Lower leg skin (tissue), 4 donors: ENCODE measurements around the gene CPD. TPM values are rescaled to one million over a fixed set of nuclear protein-coding genes. Genes with fewer than 3 reads are reported as not detected.

Experiments
- DNase-seq, 2 donors: peaks; one replicate each; pipeline ENCODE4 v3.0.0-alpha.2; 2019; ENCODE audit warnings: low spot score in 2 of 2
- H3K4me3 ChIP-seq: fragments of 200-600 bp; sonication (generic); 2 replicates; pipeline ENCODE4 v1.5.1; 2017; ENCODE audit warnings: mild to moderate bottlenecking, low read depth; ENCODE audit not compliant: poor library complexity, severe bottlenecking
- POLR2A ChIP-seq, 2 donors: fragments of 450-650 bp; IDR thresholded peaks; one replicate each; pipeline ENCODE4 v1.6.1; 2016 to 2017; ENCODE audit warnings: antibody characterized with exemption in 2 of 2, mild to moderate bottlenecking in 1 of 2, moderate library complexity in 1 of 2
- WGBS, 2 donors: methylation state at CpG; one replicate each; pipeline ENCODE4 v1.1.5; 2018; 5-methylcytosine and 5-hydroxymethylcytosine counted together
- intact Hi-C: fragments of 100-400 bp; cut with DNase I; formaldehyde crosslinking; loops from one replicate; pipeline ENCODE4 v1.15.0; 2023; ENCODE audit warnings: low total_unique reads
- total RNA-seq, 4 donors: library from RNA; depleted of rRNA; stranded (reverse); fragments of >200 nt; gene quantifications; one replicate each; pipeline ENCODE4 v1.1.0, GENCODE V29; 2016
- TF ChIP-seq, protein P1 (sequence below), 3 donors: fragments of 450-650 bp; IDR thresholded peaks; one replicate each; pipeline ENCODE4 v1.5.1; 2016; ENCODE audit warnings: antibody characterized with exemption in 3 of 3, mild to moderate bottlenecking in 3 of 3, moderate library complexity in 2 of 3

Gene CPD
- 10 to 100 TPM; 18.7 to 69.5 (median 48.5) TPM for total RNA-seq

DNA sequence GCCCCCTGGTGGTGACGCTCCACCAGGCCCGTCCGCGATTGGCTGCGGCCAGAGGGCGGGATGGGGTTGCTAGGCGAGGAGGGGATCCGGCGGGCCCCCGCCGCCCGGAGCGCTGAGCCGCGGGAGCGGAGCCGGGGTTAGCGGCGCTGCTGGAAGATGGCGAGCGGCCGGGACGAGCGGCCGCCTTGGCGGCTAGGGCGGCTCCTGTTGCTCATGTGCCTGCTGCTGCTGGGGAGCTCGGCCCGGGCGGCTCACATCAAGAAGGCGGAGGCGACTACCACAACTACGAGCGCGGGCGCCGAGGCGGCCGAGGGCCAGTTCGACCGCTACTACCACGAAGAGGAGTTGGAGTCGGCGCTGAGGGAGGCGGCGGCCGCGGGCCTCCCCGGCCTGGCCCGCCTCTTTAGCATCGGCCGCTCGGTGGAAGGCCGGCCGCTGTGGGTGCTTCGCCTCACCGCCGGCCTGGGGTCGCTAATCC lies at the start of gene CPD:
TSS of gene CPD (plus strand) at position 103 of the 478 bp plus-strand sequence. CDS start at position 157, 54 bp downstream.
- peak; percentile 97 to 100 for DNase-seq
- WGBS, 2 donors, result 0% methylated on average over 25 to 27 of the region's 59 CpGs
- H3K4me3 ChIP-seq, result peak within 1 kb of the TSS; percentile 85
- TF ChIP-seq, protein P1, sequence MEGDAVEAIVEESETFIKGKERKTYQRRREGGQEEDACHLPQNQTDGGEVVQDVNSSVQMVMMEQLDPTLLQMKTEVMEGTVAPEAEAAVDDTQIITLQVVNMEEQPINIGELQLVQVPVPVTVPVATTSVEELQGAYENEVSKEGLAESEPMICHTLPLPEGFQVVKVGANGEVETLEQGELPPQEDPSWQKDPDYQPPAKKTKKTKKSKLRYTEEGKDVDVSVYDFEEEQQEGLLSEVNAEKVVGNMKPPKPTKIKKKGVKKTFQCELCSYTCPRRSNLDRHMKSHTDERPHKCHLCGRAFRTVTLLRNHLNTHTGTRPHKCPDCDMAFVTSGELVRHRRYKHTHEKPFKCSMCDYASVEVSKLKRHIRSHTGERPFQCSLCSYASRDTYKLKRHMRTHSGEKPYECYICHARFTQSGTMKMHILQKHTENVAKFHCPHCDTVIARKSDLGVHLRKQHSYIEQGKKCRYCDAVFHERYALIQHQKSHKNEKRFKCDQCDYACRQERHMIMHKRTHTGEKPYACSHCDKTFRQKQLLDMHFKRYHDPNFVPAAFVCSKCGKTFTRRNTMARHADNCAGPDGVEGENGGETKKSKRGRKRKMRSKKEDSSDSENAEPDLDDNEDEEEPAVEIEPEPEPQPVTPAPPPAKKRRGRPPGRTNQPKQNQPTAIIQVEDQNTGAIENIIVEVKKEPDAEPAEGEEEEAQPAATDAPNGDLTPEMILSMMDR (IDR thresholded peaks at IDR 0.05), result no peak
- peak in 1 of 2 donors; percentile 56 for TF ChIP-seq POLR2A (IDR thresholded peaks at IDR 0.05)
- intact Hi-C loops, result no loop called here

DNA sequence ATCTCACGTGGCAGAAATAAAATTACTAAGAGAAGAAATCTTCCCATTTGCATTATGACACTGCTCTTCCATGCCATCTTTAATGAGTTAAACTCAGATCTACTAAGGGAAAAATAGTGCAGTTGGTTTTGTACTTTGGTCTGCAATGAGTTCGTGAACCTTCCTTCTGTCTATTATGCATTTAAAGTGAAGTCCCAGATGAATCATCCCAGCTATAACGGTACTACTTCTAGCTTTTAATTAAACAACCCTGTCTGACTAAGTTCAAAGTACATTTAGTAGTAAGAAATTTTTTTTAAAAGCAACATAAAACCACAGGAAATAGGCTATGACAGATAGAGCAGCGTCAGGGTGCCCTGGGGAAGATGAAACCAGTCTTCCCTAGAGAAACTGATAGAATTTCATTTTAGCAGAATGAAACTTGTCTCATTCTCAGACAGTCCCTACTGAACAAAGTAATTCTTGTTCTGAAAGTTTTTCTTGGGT lies 46.6 kb upstream of the CPD start:
- no peak overlapping the region for H3K4me3 ChIP-seq
- no peak for DNase-seq
- TF ChIP-seq POLR2A (IDR thresholded peaks at IDR 0.05), result no peak
- intact Hi-C loops, result loop anchor here (10.0 kb wide), 1 partner anchor 207 kb away; no protein-coding TSS in a partner anchor
- 35 to 48% methylated on average over 4 of the region's 4 CpGs for WGBS, 2 donors

DNA sequence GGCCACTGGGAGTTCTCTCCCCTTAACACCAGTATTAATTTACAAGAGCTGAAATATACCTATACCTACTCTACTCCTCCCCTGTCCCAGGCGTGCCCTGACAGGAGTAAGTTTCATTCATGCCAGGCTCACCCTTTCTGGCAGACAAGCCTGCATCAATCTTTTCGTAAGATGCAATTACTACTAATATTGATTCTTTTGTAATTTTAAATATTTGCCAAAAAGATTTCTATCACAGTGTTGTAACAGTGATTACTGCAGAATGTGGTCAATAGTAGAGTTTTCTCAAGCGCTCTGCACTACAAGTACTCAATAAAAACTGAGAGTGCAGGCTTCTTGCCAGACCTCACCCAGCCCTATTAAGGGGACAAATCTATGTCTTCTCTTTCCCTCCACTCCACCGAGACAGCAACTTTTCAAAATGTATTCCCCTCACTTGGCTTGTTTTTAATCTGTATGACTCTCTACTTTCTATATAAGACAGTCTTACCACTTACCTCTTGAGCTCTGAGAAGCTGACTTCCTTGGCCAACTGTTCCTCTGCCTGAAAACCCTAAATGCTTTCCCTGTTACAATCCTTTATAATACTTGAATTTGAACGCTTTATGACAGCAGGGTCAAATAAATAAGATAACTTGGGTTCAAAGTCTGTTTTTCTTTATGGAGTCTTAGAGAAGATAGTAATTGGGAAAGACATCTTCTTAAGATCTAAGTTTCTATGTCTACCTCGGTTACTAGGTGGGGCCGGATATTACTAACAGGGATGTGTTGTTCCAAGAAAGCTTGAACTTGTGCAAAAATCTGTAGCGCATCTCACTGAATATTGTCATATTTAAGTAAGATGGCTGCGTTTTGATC lies 45.0 kb upstream of the CPD start, which contains the start of gene TMIGD1:
TSS of gene TMIGD1 (minus strand) at position 555 of the 858 bp plus-strand sequence. CDS start 1,924 bp downstream, outside the sequence.
- 46 to 59% methylated on average over 9 of the region's 9 CpGs for WGBS, 2 donors
- intact Hi-C loops, result loop anchor here (10.0 kb wide), 1 partner anchor 209 kb away; no protein-coding TSS in a partner anchor

DNA sequence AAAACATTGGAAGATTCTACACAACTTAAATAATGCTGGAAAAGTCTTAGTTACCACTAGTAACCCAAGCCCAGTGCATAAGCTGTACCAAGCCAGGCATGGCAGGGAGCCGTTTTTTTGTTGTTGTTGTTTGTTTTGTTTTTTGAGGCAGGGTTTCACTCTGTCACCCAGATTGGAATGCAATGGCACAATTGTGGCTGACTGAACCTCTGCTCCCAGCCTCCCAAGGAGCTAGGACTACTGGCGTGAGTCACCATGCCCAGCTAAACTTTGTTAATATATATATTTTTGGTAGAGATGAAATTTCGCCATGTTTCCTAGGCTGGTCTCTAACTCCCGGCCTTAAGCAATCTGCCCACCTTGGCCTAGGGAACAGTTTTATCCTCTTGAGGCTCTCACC lies 44.3 kb upstream of the CPD start:
- WGBS, 2 donors, result 83 to 88% methylated on average over 4 of the region's 4 CpGs
- intact Hi-C loops, result loop anchor here (10.0 kb wide), 1 partner anchor 210 kb away; no protein-coding TSS in a partner anchor

More for the DNA sequence above, 45.0 kb upstream of the CPD start, which contains the start of gene TMIGD1:
- no peak within 1 kb of the TSS for H3K4me3 ChIP-seq
- TF ChIP-seq, protein P1 (IDR thresholded peaks at IDR 0.05), result no peak
- no peak for TF ChIP-seq POLR2A (IDR thresholded peaks at IDR 0.05)
- DNase-seq, result peak in 1 of 2 donors; percentile 62

GRCh38 chr17:30336369-30337171 lies 42.2 kb upstream of the CPD start:
- DNase-seq, result no peak
- H3K4me3 ChIP-seq, result no peak overlapping the region
- WGBS, 2 donors, result 56 to 57% methylated on average over 8 of the region's 8 CpGs
- TF ChIP-seq POLR2A (IDR thresholded peaks at IDR 0.05), result no peak
- TF ChIP-seq, protein P1 (IDR thresholded peaks at IDR 0.05), result no peak
- intact Hi-C loops, result loop anchor here (10.0 kb wide), 1 partner anchor 212 kb away; no protein-coding TSS in a partner anchor

More for the DNA sequence above, 44.3 kb upstream of the CPD start:
- DNase-seq, result no peak
- TF ChIP-seq POLR2A (IDR thresholded peaks at IDR 0.05), result no peak
- TF ChIP-seq, protein P1 (IDR thresholded peaks at IDR 0.05), result no peak
- H3K4me3 ChIP-seq, result no peak overlapping the region
